Endodermal cell (in vitro differentiated cells): ENCODE results near the gene HDAC4. TPM values are rescaled to one million over a fixed set of nuclear protein-coding genes. Genes with fewer than 3 reads are reported as not detected.

Experiments used
- DNase-seq: peaks from one replicate; pipeline ENCODE4 v3.0.0-alpha.2; 2017
- H3K27ac ChIP-seq: 2 replicates; pipeline ENCODE4 v1.5.1; 2013; ENCODE audit warnings: mild to moderate bottlenecking, low read depth, low read length, moderate library complexity
- H3K27me3 ChIP-seq: 2 replicates; pipeline ENCODE4 v1.6.1; 2013; ENCODE audit warnings: mild to moderate bottlenecking, low read length, moderate library complexity; ENCODE audit not compliant: insufficient read depth, control insufficient read depth, poor library complexity, severe bottlenecking
- H3K36me3 ChIP-seq: 2 replicates; pipeline ENCODE4 v1.7.0; 2013; ENCODE audit warnings: mild to moderate bottlenecking, low read length, moderate library complexity; ENCODE audit not compliant: control insufficient read depth, insufficient read depth
- H3K4me1 ChIP-seq: one replicate; pipeline ENCODE4 v1.7.0; 2013; ENCODE audit warnings: low read length; ENCODE audit not compliant: control insufficient read depth, insufficient read depth
- H3K4me3 ChIP-seq: 2 replicates; pipeline ENCODE4 v1.5.1; 2013; ENCODE audit warnings: mild to moderate bottlenecking, low read length, moderate library complexity
- H3K9ac ChIP-seq: 2 replicates; pipeline ENCODE4 v1.6.1; 2013; ENCODE audit warnings: mild to moderate bottlenecking, low read length, moderate library complexity; ENCODE audit not compliant: poor library complexity, severe bottlenecking; ENCODE audit errors: extremely low read depth
- H3K9me3 ChIP-seq: 2 replicates; pipeline ENCODE4 v1.6.1; 2013; ENCODE audit warnings: mild to moderate bottlenecking, low read length, moderate library complexity; ENCODE audit not compliant: control insufficient read depth
- H3K27ac Mint-ChIP-seq: 2 replicates; pipeline ENCODE4 v1.8.0; 2020; ENCODE audit warnings: mixed read lengths
- H3K27me3 Mint-ChIP-seq: 2 replicates; pipeline ENCODE4 v1.8.0; 2021; ENCODE audit warnings: mild to moderate bottlenecking, mixed read lengths; ENCODE audit not compliant: insufficient read depth
- H3K36me3 Mint-ChIP-seq: 2 replicates; pipeline ENCODE4 v1.8.0; 2020; ENCODE audit warnings: low read depth, mixed read lengths
- H3K4me1 Mint-ChIP-seq: 2 replicates; pipeline ENCODE4 v1.8.0; 2020; ENCODE audit warnings: mixed read lengths
- H3K4me3 Mint-ChIP-seq: 2 replicates; pipeline ENCODE4 v1.8.0; 2020; ENCODE audit warnings: mild to moderate bottlenecking, moderate library complexity, mixed read lengths
- H3K9me3 Mint-ChIP-seq: 2 replicates; pipeline ENCODE4 v1.8.0; 2020; ENCODE audit warnings: mild to moderate bottlenecking, mixed read lengths
- CTCF ChIP-seq: fragments of 200-600 bp; sonication (generic); conservative IDR thresholded peaks from 2 replicates; pipeline ENCODE4 v1.5.0; 2021; ENCODE audit warnings: antibody characterized with exemption, mild to moderate bottlenecking
- WGBS, 2 experiments: methylation state at CpG; one replicate each; pipeline versions ENCODE4 v1.1.5 to v1.1.7; 2013; ENCODE audit warnings: missing lambda C conversion rate in 2 of 2, mixed read lengths in 1 of 2; ENCODE audit not compliant: insufficient coverage in 1 of 2, insufficient read length in 1 of 2; 5-methylcytosine and 5-hydroxymethylcytosine counted together
- total RNA-seq, 2 donors: library from RNA; stranded (reverse); fragmentation: NEBNext Ultra II Directional in 1 of 2; extraction: Animal tissue kit (Norgen Biotek cat#: 25700) in 1 of 2; gene quantifications; 2 replicates in 1 of 2; 3 replicates in 1 of 2; pipeline ENCODE4 v1.2.1, GENCODE V29; 2021

The HDAC4 gene
- total RNA-seq, 2 donors from 2014 or later: 45.7 to 51.2 TPM

GRCh38 chr2:239035361-239035814 is 365.4 kb downstream of the HDAC4 start:
- Histone ChIP-seq H3K9ac (no peak overlapping the region), H3K36me3 (no peaks in the 10 kb centered on the region), H3K4me1 (no peaks in the 10 kb centered on the region), H3K9me3 (no peaks in the 10 kb centered on the region), H3K4me3 (no peak overlapping the region), H3K27ac (no peak overlapping the region), H3K27me3 (no peaks in the 10 kb centered on the region)
- TF ChIP-seq CTCF: peak; percentile 88
- H3K4me3 Mint-ChIP-seq: no peak overlapping the region
- no peaks in the 10 kb centered on the region for H3K27me3 Mint-ChIP-seq
- DNase-seq: peak; percentile 90
- H3K27ac Mint-ChIP-seq: no peak overlapping the region
- no peaks in the 10 kb centered on the region for H3K4me1 Mint-ChIP-seq
- no peaks in the 10 kb centered on the region for H3K9me3 Mint-ChIP-seq
- no peaks in the 10 kb centered on the region for H3K36me3 Mint-ChIP-seq
- 63 to 90% methylated on average over 10 to 29 of the region's 29 CpGs for WGBS, 2 experiments

GRCh38 chr2:239034561-239035341 is 366.1 kb downstream of the HDAC4 start:
- Histone ChIP-seq H3K27ac (no peak overlapping the region), H3K27me3 (no peaks in the 10 kb centered on the region), H3K36me3 (no peaks in the 10 kb centered on the region), H3K9ac (no peak overlapping the region), H3K4me3 (no peak overlapping the region), H3K4me1 (no peaks in the 10 kb centered on the region), H3K9me3 (no peaks in the 10 kb centered on the region)
- Mint-ChIP-seq H3K27me3 (no peaks in the 10 kb centered on the region), H3K27ac (no peak overlapping the region), H3K36me3 (no peaks in the 10 kb centered on the region), H3K4me3 (no peak overlapping the region), H3K4me1 (no peaks in the 10 kb centered on the region), H3K9me3 (no peaks in the 10 kb centered on the region)
- DNase-seq: no peak
- TF ChIP-seq CTCF: no peak
- WGBS, 2 experiments: 84 to 89% methylated on average over 5 to 19 of the region's 19 CpGs

GRCh38 chr2:239033801-239034560 is 366.8 kb downstream of the HDAC4 start:
- Mint-ChIP-seq H3K9me3 (no peaks in the 10 kb centered on the region), H3K4me3 (no peak overlapping the region), H3K4me1 (no peaks in the 10 kb centered on the region), H3K27ac (no peak overlapping the region), H3K27me3 (no peaks in the 10 kb centered on the region), H3K36me3 (no peaks in the 10 kb centered on the region)
- no peak overlapping the region for H3K9ac ChIP-seq
- no peaks in the 10 kb centered on the region for H3K27me3 ChIP-seq
- H3K9me3 ChIP-seq: no peaks in the 10 kb centered on the region
- no peaks in the 10 kb centered on the region for H3K36me3 ChIP-seq
- H3K27ac ChIP-seq: no peak overlapping the region
- TF ChIP-seq CTCF: no peak
- no peaks in the 10 kb centered on the region for H3K4me1 ChIP-seq
- H3K4me3 ChIP-seq: no peak overlapping the region
- DNase-seq: no peak
- WGBS, 2 experiments: 93 to 97% methylated on average over 8 to 13 of the region's 13 CpGs
